NCI-H524 (cell line): ENCODE results near the gene BLOC1S4.
"Not testable (repeated sequence)": the region's sequence is repeated elsewhere in the genome, so short reads cannot be mapped to it uniquely, and the experiment has no call there.

Source experiments
- DNase-seq, 2 experiments: peaks; one replicate each; lab custom pipeline; 2025; lab: John Stamatoyannopoulos, UW

The BLOC1S4 gene

DNA sequence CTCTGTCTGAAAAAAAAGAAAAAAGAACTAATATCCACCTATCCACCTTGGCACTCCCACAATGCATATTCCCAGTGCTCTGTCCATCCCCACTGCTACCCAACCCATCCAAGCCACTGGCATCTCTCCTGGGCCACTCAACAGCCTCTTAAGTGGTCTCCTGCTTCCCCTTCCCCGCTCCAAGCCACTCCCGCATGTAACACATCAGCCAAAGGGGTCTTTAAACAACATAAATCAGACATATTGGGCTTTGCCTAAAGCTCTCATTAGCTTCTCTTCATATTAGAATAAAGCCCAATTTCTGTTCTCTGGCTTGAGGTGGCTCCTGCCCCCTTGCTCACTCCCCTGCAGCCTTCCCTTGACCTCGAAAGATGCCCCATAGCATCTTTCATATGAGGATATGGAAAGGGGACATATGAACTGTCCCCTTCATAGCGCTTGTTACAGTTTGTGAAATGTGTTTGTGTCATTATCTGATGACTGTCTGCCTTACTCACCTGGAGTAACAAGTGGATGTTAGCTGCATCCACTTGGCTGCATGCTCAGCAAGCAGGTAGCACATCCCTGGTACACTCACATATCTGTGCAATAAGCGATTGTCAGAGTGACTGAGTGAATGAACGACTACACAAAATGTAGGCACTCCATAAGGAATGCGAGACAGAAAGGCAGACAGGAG is 3.1 kb downstream of the BLOC1S4 start:
- DNase-seq, result no peak

- DNase-seq, result no peak
Measured at GRCh38 chr4:6719611-6720179, 3.7 kb downstream of the BLOC1S4 start.

DNA sequence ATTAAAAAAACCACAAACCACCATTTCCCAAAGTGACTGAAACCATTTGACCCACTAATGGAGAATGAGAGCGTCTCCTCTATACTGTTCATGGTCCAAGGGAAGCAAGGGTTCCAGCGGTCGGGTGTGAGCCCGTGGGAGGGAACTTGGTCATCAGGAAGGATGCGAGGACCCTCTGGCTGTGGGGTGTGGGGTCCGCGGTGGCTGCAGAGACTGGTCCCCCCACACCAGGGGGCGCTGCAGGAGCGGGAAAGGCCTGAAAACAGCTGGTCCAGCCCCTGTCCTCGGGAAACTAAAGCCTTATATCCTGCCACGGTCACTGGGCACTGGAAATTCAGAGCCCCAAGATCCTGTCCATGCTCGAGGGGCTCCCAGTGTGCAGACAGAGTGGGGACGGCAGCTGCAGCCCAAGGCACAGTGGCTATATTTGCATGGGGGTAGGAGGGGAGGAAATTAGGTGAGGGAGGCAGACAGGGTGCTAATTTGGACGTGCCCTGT is 4.3 kb downstream of the BLOC1S4 start:
- peak; percentile 37 to 76 for DNase-seq

- no peak for DNase-seq
Measured at GRCh38 chr4:6721121-6721520, 5.1 kb downstream of the BLOC1S4 start.

GRCh38 chr4:6722891-6723290 is 6.9 kb downstream of the BLOC1S4 start:
- DNase-seq, result no peak

DNA sequence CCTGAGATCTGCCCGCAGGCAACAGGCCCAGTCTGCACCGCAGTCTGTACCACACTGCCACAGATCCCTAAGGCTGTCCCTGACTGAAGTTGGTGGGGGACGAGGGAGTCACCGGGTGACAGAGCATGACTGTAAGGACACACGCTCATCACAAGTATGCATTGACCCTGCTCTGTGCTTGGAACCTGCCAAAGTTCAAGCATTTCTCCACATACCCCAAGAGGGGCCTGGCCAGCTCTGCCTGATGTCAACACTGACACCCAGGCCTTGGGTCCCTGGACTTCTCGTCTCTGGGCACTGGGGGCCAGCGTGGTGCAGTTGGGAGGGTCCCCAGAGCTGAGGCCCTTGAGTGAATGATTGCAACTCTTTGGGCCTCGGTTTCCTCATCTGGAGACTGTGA is 7.9 kb downstream of the BLOC1S4 start:
- DNase-seq, result no peak

DNA sequence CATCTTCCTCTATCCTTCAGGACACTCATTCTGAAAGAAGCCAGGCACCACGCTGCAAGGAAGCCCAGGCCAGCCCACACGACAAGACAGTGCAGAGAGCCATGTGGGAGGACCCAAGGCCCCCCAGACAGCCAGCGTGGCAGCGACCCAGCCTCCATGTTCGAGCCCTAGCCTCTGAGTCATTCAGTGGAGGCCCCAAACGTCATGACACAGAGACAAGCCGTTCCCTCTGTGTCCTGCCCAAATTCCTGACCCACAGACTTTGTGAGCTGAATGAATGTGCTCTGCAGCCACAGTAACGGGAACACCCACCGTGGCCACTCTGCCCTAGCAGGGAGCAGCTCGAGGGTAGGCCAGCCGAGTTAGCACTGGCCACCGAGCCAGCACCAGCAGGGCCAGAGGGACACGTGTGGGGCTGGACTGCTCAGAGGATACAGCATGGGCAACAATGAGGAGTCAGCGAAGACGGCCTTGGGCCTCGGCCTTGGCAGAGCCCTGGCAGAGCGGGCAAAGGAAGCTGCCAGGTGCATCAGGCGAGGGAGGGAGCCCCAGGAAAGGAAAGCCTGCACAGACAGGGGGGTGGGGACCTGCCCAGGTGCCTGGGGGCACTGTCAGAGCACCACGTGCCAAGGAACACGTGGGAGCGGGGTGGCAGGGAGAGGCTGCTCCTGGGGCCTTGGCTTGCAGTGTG is 8.6 kb downstream of the BLOC1S4 start:
- no peak for DNase-seq

- DNase-seq, result not testable (repeated sequence)
Measured at GRCh38 chr4:6725427-6725961, 9.5 kb downstream of the BLOC1S4 start.

GRCh38 chr4:6727081-6727942 is 11.3 kb downstream of the BLOC1S4 start:
- no peak for DNase-seq

- no peak for DNase-seq
Measured at GRCh38 chr4:6727943-6728250, 11.9 kb downstream of the BLOC1S4 start.

- no peak for DNase-seq
Measured at GRCh38 chr4:6728320-6729029, 12.5 kb downstream of the BLOC1S4 start.

DNA sequence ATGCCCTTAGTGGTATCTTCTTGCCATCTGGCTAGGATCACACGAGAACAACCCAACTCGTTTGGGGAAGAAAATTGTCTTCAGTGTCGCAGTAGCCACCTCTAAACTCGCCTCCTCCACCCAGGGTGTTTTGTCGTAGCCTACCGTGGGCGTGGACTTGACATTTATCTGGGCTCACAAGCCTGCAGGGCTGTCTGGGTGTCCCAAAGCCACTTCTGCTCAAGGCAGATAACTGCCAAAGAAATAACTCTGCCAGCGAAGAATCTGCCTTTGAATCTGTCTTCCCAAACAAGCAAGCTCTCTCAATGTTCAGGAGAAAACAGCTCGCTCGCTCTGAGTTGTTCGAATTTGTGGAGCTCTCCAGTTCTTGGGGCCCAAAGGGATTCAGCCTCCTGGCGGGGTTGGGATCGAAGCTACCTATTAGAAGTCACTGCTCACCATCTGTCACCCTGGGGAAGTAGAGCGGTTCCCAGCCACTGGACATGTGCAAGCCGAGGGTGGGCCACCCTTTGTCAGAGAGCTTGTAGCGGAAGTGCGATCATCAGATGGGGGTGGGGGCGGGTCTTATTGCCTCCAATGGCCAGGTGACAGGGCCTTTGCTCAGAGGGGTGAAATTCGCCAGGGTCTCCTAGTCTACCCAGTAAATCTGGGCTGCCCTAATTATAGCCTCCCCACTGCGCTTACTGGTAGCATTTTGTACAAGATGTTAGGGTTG is 14.8 kb downstream of the BLOC1S4 start:
- peak; percentile 83 to 94 for DNase-seq

DNA sequence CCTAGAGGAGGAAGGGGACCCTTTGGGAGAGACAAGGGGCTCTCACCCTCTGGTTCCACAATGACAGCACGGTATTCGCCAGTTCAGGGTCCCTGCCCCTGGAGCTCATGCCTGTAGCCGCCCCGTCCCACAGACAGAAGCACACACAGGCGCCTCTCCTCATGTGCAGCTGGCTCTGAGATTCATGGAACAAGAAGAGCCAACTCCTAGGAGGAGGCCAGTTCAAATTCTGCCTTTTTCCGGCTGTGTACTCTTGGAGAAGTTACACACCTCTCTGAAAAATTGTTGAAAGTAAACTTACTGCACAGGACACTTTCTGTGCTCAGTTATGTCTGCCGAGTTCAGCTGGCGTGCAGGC is 15.3 kb downstream of the BLOC1S4 start:
- DNase-seq, result no peak

GRCh38 chr4:6731780-6732179 is 15.8 kb downstream of the BLOC1S4 start:
- no peak for DNase-seq

DNA sequence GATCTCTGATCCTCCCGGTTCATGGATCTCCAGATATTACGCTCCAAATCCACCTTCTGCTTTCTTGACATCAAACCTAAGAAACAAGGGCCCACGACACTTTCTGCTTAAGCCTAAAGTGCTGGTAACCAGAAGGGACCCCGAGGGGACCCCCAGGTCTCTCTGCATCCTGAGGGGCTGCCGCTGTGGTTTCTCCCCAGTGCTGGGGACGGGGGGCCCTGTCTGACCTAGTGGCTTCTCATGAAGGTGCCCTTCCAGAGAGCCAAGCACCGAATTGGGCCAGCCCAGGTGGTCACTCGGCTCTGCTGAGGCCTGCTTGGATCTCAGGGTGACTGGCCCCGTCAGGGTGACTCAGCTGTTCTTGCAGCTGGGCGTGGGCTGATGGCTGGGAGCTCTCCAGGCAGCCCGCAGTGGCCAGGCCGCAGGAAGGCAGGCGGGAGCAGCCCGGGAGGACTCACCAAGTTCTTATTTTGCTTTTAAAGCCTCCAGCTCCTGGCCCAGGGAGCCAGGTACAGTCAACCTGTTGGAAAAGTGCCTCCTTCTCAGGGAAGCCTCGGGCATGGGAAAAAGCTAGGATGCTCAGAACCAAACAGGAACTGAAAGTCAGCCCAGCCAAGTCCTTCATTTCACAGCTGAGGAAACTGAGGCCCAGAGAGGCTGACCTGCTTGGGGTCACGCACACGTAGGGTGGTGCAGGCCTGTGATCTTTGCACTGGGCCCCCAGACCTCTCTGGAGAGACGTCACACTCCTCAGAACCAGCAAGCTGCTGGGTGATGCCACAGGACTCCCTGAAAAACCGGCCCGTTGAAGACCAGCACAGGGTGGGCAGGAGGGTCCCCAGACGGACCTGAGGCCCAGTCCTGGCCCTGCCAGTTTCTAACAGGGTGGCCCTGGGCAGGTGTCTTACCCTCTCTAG is 16.7 kb downstream of the BLOC1S4 start:
- DNase-seq, result no peak

DNA sequence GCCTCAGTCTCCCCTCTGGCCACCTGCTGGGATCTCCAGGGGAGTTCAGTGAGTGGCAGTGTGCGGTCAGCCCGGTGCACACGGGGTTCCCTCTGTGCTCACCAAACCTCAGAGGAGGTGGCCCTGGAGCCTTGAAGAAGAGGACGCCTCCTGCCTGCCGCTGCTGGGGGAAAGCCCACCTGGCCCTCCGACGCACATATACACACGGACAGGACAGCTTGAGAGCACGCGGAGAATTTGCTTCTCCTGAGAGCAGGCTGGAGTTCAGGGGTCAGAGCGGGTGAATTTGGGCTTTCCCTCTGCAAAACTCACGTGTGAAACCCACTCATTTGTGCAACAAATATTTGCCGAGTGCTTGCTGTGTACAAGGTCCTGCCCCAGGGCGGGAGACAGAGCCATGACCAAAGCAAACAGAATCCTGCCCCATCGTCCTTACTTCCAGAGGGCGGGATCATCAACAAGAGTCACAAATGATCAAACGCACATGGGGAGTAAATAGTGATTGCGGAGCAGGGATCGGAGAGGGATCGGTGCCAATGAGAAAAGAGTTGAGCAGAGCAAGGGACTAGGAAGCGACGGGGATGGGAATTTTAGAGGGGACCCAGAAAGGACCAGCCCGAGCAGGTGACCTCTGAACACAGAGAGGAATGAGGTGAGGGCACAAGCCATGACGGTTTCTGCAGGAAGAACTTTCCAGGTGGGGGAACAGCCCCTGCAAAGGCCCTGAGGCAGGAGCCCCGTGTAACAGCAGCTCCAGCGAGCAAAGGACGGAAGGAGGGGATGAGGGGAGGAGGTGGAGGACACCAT is 17.6 kb downstream of the BLOC1S4 start:
- no peak for DNase-seq

DNA sequence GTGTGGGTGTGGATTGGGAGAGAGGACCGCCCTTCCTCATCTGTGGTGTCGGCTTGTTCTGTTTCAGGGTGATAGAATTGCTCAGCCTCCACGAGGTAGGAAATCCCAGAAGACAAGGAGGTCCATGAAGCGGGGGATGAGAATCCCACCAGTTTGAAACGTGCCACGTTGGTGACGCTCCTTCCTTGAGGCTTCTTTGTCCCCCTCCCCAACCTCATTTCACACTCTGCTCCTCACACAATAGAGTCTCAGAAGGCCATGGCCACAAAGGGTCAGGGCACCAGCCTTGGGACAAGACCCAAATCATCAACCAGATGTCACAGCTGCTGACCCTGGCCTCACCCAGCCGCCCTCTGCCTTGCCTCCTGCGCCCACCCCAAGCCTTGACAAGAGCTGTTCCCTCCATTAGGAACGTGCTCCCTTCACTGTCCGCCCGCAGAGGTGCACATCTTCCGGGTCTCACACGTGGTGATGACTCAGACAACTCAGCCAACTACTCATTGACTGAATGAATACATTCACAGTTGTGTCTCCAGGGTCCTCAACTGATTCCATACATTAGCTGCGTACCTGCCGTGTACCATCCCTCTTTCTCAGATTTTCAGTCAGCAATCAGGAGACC is 18.3 kb downstream of the BLOC1S4 start:
- no peak for DNase-seq

GRCh38 chr4:6739920-6740319 is 23.9 kb downstream of the BLOC1S4 start:
- DNase-seq, result no peak

GRCh38 chr4:6740347-6740746 is 24.4 kb downstream of the BLOC1S4 start:
- no peak for DNase-seq
